ENCODE data around the gene DYRK1A. TPM values are rescaled to one million over a fixed set of nuclear protein-coding genes. Genes with fewer than 3 reads are reported as not detected.
A peak's percentile ranks its signal among the peaks of the same experiment; 100 is the strongest.

DYRK1A gene
- polyA plus RNA-seq, 3 donors = 8.6 to 15.1 (median 13.2) TPM

GRCh38 chr21:37358397-37358796 is 8.2 kb upstream of the DYRK1A start:
- WGBS, 3 donors = 13 to 53% (median 17%) methylated on average over 7 of the region's 7 CpGs
- no peak overlapping the region for H3K27ac ChIP-seq (ENCODE audit: low read depth, low read length)

- no peak overlapping the region for H3K27ac ChIP-seq (ENCODE audit: low read depth, low read length)
- 96 to 100% (median 97%) methylated on average over 1 of the region's 1 CpG for WGBS, 3 donors
Observed at GRCh38 chr21:37363936-37364335, 2.6 kb upstream of the DYRK1A start.

GRCh38 chr21:37364722-37365121 is 1.9 kb upstream of the DYRK1A start:
- no peak overlapping the region for H3K27ac ChIP-seq (ENCODE audit: low read depth, low read length)
- 35 to 49% (median 38%) methylated on average over 7 of the region's 7 CpGs for WGBS, 3 donors

GRCh38 chr21:37365517-37366481 is 774 bp upstream of the DYRK1A start:
- 0 to 1% (median 1%) methylated on average over 42 to 102 of the region's 106 CpGs for WGBS, 3 donors

GRCh38 chr21:37367336-37367702 is 746 bp downstream of the DYRK1A start:
- WGBS, 3 donors = 0 to 1% (median 0%) methylated on average over 39 to 61 of the region's 61 CpGs
- H3K27ac ChIP-seq (ENCODE audit: low read depth, low read length) = peak overlapping the region; percentile 96

More at GRCh38 chr21:37365517-37366481, 774 bp upstream of the DYRK1A start:
- peak overlapping the region; percentile 88 for H3K27ac ChIP-seq (ENCODE audit: low read depth, low read length)

GRCh38 chr21:37367703-37368540 is 1.3 kb downstream of the DYRK1A start:
- 0 to 1% (median 0%) methylated on average over 59 to 68 of the region's 68 CpGs for WGBS, 3 donors
- H3K27ac ChIP-seq (ENCODE audit: low read depth, low read length) = peak overlapping the region; percentile 96

GRCh38 chr21:37368541-37369279 is 2.1 kb downstream of the DYRK1A start:
- 3 to 10% (median 7%) methylated on average over 9 of the region's 9 CpGs for WGBS, 3 donors
- H3K27ac ChIP-seq (ENCODE audit: low read depth, low read length) = no peak overlapping the region

GRCh38 chr21:37369307-37369854 is 2.8 kb downstream of the DYRK1A start:
- 19 to 41% (median 31%) methylated on average over 3 of the region's 3 CpGs for WGBS, 3 donors
- no peak overlapping the region for H3K27ac ChIP-seq (ENCODE audit: low read depth, low read length)

- H3K27ac ChIP-seq (ENCODE audit: low read depth, low read length) = no peak overlapping the region
- WGBS, 3 donors = 16 to 20% (median 16%) methylated on average over 8 of the region's 8 CpGs
Observed at GRCh38 chr21:37370152-37371040, 3.8 kb downstream of the DYRK1A start.

GRCh38 chr21:37371041-37371397 is 4.4 kb downstream of the DYRK1A start:
- no peak overlapping the region for H3K27ac ChIP-seq (ENCODE audit: low read depth, low read length)
- WGBS, 3 donors = 55 to 66% (median 56%) methylated on average over 2 of the region's 2 CpGs

- 96% methylated on average over 3 of the region's 3 CpGs for WGBS, 3 donors
- H3K27ac ChIP-seq (ENCODE audit: low read depth, low read length) = no peak overlapping the region
Observed at GRCh38 chr21:37372127-37372731, 5.7 kb downstream of the DYRK1A start.

GRCh38 chr21:37372951-37373350 is 6.4 kb downstream of the DYRK1A start:
- no peak overlapping the region for H3K27ac ChIP-seq (ENCODE audit: low read depth, low read length)
- 84 to 93% (median 85%) methylated on average over 3 of the region's 3 CpGs for WGBS, 3 donors

GRCh38 chr21:37373539-37373938 is 7.0 kb downstream of the DYRK1A start:
- no peak overlapping the region for H3K27ac ChIP-seq (ENCODE audit: low read depth, low read length)
- 24 to 83% (median 52%) methylated on average over 1 of the region's 1 CpG for WGBS, 3 donors

- no peak overlapping the region for H3K27ac ChIP-seq (ENCODE audit: low read depth, low read length)
- 67 to 73% (median 71%) methylated on average over 5 of the region's 5 CpGs for WGBS, 3 donors
Observed at GRCh38 chr21:37374027-37374426, 7.5 kb downstream of the DYRK1A start.

GRCh38 chr21:37375866-37376574 is 9.4 kb downstream of the DYRK1A start:
- H3K27ac ChIP-seq (ENCODE audit: low read depth, low read length) = no peak overlapping the region
- WGBS, 3 donors = 76 to 81% (median 80%) methylated on average over 13 of the region's 13 CpGs

GRCh38 chr21:37378700-37379139 is 12.1 kb downstream of the DYRK1A start:
- 52 to 57% (median 52%) methylated on average over 3 of the region's 3 CpGs for WGBS, 3 donors
- no peak overlapping the region for H3K27ac ChIP-seq (ENCODE audit: low read depth, low read length)

Data from adipose tissue (tissue), 3 donors.